Keratinocyte (primary cell): Measurements from ENCODE around the gene AOX1. TPM values are rescaled to one million over a fixed set of nuclear protein-coding genes. Genes with fewer than 3 reads are reported as not detected.

Source experiments
- DNase-seq: peaks from one replicate; pipeline ENCODE4 v3.0.0-alpha.2; 2011; ENCODE audit warnings: low read depth, missing footprints, low spot score
- FAIRE-seq: peaks from 2 replicates; lab custom pipeline; 2011; peaks lifted over from hg19 to GRCh38; lab: Jason Lieb, UNC
- H2AFZ ChIP-seq: 2 replicates; pipeline ENCODE4 v1.6.0; 2012; ENCODE audit warnings: low read length, control low read depth, inconsistent platforms; ENCODE audit not compliant: control insufficient read depth
- H3K27ac ChIP-seq: 2 replicates; pipeline ENCODE4 v1.5.1; 2011; ENCODE audit warnings: low read length; ENCODE audit not compliant: control insufficient read depth, insufficient read depth
- H3K27me3 ChIP-seq: 3 replicates; pipeline ENCODE4 v1.6.0; 2011; ENCODE audit warnings: low read length; ENCODE audit not compliant: control insufficient read depth, insufficient read depth; ENCODE audit errors: extremely low read depth
- H3K36me3 ChIP-seq, 2 experiments: 2 replicates in 1 of 2; 3 replicates in 1 of 2; pipeline ENCODE4 v1.5.1; 2011; ENCODE audit warnings: low read length in 2 of 2, mild to moderate bottlenecking in 1 of 2; ENCODE audit not compliant: control insufficient read depth in 2 of 2, insufficient read depth in 2 of 2; ENCODE audit errors: extremely low read depth in 1 of 2
- H3K4me1 ChIP-seq: 3 replicates; pipeline ENCODE4 v1.5.1; 2011; ENCODE audit warnings: low read length; ENCODE audit not compliant: control insufficient read depth, insufficient read depth; ENCODE audit errors: extremely low read depth
- H3K4me2 ChIP-seq: 3 replicates; pipeline ENCODE4 v1.6.0; 2011; ENCODE audit warnings: low read depth, low read length; ENCODE audit not compliant: control insufficient read depth, insufficient read depth; ENCODE audit errors: extremely low read depth
- H3K4me3 ChIP-seq, 3 experiments: fragments of 200-600 bp in 1 of 3; sonication (generic) in 1 of 3; 2 replicates in 2 of 3; 3 replicates in 1 of 3; pipeline ENCODE4 v1.5.1; 2011 to 2016; ENCODE audit warnings: low read length in 3 of 3, mild to moderate bottlenecking in 3 of 3, control low read depth in 2 of 3, inconsistent platforms in 1 of 3, low read depth in 1 of 3, mixed read lengths in 1 of 3, mixed run types in 1 of 3, moderate library complexity in 1 of 3; ENCODE audit not compliant: control insufficient read depth in 2 of 3, insufficient read depth in 2 of 3; ENCODE audit errors: extremely low read depth in 1 of 3
- H3K79me2 ChIP-seq: 2 replicates; pipeline ENCODE4 v1.6.0; 2012; ENCODE audit warnings: low read length; ENCODE audit not compliant: control insufficient read depth, insufficient read depth
- H3K9ac ChIP-seq: 3 replicates; pipeline ENCODE4 v1.6.0; 2011; ENCODE audit warnings: low read length; ENCODE audit not compliant: control insufficient read depth, insufficient read depth; ENCODE audit errors: extremely low read depth
- H3K9me1 ChIP-seq: 3 replicates; pipeline ENCODE4 v1.6.0; 2011; ENCODE audit warnings: low read length; ENCODE audit not compliant: control insufficient read depth, insufficient read depth; ENCODE audit errors: extremely low read depth
- H3K9me3 ChIP-seq: 2 replicates; pipeline ENCODE4 v1.5.1; 2012; ENCODE audit warnings: low read depth, low read length; ENCODE audit not compliant: control insufficient read depth
- H4K20me1 ChIP-seq: 3 replicates; pipeline ENCODE4 v1.6.0; 2011; ENCODE audit warnings: low read length; ENCODE audit not compliant: control insufficient read depth, insufficient read depth; ENCODE audit errors: extremely low read depth
- CTCF ChIP-seq, 3 experiments: IDR thresholded peaks in 1 of 3; conservative IDR thresholded peaks in 1 of 3; optimal IDR thresholded peaks in 1 of 3; 2 replicates in 2 of 3; 3 replicates in 1 of 3; pipeline versions ENCODE3 to v1.5.1; 2011; ENCODE audit warnings: low read length in 3 of 3, mild to moderate bottlenecking in 3 of 3, moderate library complexity in 2 of 3, control low read depth in 1 of 3, inconsistent platforms in 1 of 3; ENCODE audit not compliant: insufficient read depth in 2 of 3; ENCODE audit errors: extremely low read depth in 1 of 3
- EZH2 ChIP-seq: IDR thresholded peaks from one replicate; pipeline ENCODE4 v1.6.1; 2012; ENCODE audit warnings: inconsistent platforms, mild to moderate bottlenecking, low read length, moderate library complexity
- dilution Hi-C: fragments of 300-500 bp; cut with MboI; formaldehyde crosslinking; loops from one replicate; pipeline ENCODE4 v1.7.0; 2020; ENCODE audit warnings: low sequenced_read_pairs; ENCODE audit not compliant: extremely low pct_ligation_motif_present
- polyA plus RNA-seq, 5 experiments: library from polyadenylated mRNA; depleted of rRNA in 3 of 5; stranded (reverse) in 3 of 5; stranded (forward) in 1 of 5; unstranded in 1 of 5; fragments of >200 nt; gene quantifications; 1 replicate in 1 of 5; 2 replicates in 3 of 5; 3 replicates in 1 of 5; pipeline versions ENCODE4 v1.2.1 to v1.2.3, GENCODE V29; 2011 to 2012; ENCODE audit warnings: missing spikeins in 2 of 5, low read depth in 1 of 5, low replicate concordance in 1 of 5

AOX1 gene
- polyA plus RNA-seq, 1 donor (not counting 4 experiments of a cell fraction or from before 2014, with no cell fraction given): 12.2 TPM

- FAIRE-seq (no peak), DNase-seq (no peak)
- Histone ChIP-seq H3K27ac (no peak overlapping the region), H3K9me1 (no peaks in the 10 kb centered on the region), H3K4me3 (no peak overlapping the region), H3K36me3 (no peaks in the 10 kb centered on the region), H2AFZ (no peak overlapping the region), H3K9me3 (no peaks in the 10 kb centered on the region), H3K4me2 (no peak overlapping the region), H3K9ac (no peak overlapping the region), H3K79me2 (no peaks in the 10 kb centered on the region), H3K27me3 (peaks cover 4% of the 10 kb centered on the region), H3K4me1 (no peaks in the 10 kb centered on the region), H4K20me1 (no peaks in the 10 kb centered on the region)
- TF ChIP-seq CTCF (optimal IDR thresholded peaks at IDR 0.05 in 1 of 3, IDR thresholded peaks at IDR 0.05 in 1 of 3, conservative IDR thresholded peaks at IDR 0.05 in 1 of 3; ENCODE audit: extremely low read depth in 1 of 3, insufficient read depth in 2 of 3, low read length in 3 of 3) (no peak), EZH2 (no peak)
- dilution Hi-C loops: no loop called here
Measured at GRCh38 chr2:200687922-200688920, 102.4 kb downstream of the AOX1 start.

- Histone ChIP-seq H3K4me3 (no peak overlapping the region), H3K27ac (no peak overlapping the region), H3K4me2 (no peak overlapping the region), H3K4me1 (no peaks in the 10 kb centered on the region), H3K27me3 (peaks cover 4% of the 10 kb centered on the region), H4K20me1 (no peaks in the 10 kb centered on the region), H3K36me3 (no peaks in the 10 kb centered on the region), H3K9me1 (no peaks in the 10 kb centered on the region), H3K9ac (no peak overlapping the region), H2AFZ (no peak overlapping the region), H3K9me3 (no peaks in the 10 kb centered on the region), H3K79me2 (no peaks in the 10 kb centered on the region)
- no peak for DNase-seq
- FAIRE-seq: no peak
- dilution Hi-C loops: no loop called here
- no peak for TF ChIP-seq CTCF (optimal IDR thresholded peaks at IDR 0.05 in 1 of 3, IDR thresholded peaks at IDR 0.05 in 1 of 3, conservative IDR thresholded peaks at IDR 0.05 in 1 of 3; ENCODE audit: extremely low read depth in 1 of 3, insufficient read depth in 2 of 3, low read length in 3 of 3)
Measured at GRCh38 chr2:200689115-200689514, 103.3 kb downstream of the AOX1 start.
